GM21526 (cell line): Measurements from ENCODE around the gene MOB1A.
"Not testable (repeated sequence)": the region's sequence is repeated elsewhere in the genome, so short reads cannot be mapped to it uniquely, and the experiment has no call there.

ENCODE experiments used
- ATAC-seq: cut with Tn5 transposase; IDR thresholded peaks from one replicate; pipeline ENCODE4 v1.9.1; 2021; ENCODE audit warnings: moderate library complexity; ENCODE audit not compliant: unreplicated experiment, low FRiP score

The MOB1A gene

DNA sequence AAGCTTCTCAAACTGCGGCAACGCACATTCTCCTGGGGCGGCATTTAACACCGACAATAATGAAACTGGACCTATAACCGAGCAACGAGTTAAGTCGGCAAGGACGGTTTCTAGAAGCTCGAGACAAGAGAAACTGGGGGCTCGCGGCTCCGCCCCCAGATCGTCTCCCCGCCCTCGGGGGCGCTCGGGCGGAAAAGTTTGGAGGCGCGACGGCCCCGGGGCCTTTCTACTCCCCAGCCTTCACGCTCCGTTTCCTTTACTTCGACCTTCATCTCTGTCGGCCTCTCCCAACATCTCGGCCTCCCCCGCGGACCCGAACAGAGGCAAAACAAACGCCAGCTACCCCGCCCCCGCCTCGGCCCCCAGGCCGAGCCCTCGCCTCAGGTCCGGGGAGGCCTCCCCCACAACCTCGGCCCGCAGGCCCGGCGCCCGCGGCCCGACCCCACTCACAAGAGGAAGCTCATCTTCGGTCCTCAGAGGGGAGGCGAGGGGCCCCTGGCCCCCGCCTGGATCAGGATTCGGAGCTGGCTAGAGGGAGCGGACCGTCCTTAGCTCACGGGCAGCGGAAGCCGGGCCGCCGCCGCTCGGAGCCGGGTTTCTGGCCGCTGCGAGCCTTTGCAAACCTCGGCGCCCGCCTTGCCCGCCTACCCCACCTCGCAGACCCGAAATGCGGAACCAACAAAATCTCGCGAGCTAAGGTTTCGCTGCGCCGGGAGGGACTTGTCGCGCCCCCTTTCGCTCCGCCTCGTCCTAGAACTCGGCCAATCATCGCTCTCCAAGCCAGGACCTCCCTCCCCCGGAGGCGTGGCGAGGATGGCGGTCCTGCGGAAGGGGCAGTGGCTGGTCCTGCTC, at the start of gene MOB1A:
MOB1A (minus strand) TSS at position 669 of the 852 bp plus-strand sequence; CDS start at position 464, 205 bp downstream.
- peak; percentile 72 for ATAC-seq

DNA sequence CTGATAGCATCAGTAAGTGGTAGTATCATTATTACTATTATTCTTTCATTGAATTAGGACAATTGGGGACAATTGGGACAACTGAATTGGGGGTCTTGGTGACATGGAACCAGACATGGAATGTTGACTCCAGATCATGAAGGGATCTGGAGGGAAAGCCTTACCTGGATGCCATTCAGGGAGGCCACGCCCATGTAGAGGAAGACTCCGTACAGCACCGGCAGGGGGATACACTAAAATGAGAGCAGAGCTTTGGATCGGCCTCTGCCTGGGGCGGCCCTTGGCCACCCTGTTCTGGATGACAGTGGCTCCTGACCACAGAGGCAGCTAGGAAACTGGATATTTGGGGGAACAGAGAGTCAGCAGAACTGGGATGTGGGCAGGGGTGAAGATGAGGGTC, 49.0 kb upstream of the MOB1A start:
- no peak for ATAC-seq

GRCh38 chr2:74226648-74227213, 48.1 kb upstream of the MOB1A start:
- ATAC-seq, result no peak

- ATAC-seq, result no peak
Measured at GRCh38 chr2:74225698-74226459, 47.2 kb upstream of the MOB1A start.

DNA sequence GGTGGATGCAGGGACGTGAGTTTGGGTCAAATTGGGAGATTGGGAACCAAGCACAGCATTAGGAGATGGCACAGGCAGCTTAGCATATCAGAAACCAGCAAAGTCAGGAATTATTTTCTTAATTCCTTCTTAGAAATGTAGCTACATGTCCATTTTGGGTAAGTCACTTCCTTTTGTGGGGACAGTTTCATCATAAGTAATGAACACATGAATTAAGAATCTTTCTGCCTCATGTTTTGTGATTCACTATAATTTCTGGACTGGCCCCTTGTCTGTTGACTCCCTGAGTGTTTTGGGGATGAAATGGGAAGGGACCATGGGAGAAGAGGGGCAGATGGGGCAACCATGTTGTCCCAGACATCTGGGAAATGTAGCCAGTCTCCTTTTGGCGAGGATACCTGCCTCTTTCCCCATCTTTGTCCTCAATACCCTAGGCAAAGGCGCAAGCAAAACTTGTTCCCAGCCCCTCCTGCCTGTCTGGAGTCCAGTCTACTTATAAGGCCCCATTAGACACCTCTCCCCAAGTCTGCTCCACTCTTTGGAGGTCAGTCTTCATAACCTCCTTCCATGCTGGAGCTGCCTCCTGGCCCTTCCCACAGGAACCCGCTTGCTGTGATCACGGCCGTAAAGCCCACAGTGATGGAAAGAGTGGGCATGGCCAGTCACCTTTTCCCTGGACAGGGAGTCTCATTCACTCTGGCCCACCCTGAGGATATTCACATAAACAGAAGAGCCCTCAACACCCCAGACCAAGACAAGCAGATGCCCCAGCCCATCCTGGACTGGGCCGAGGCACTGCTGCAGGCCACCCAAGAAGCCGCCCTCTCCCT, 45.5 kb upstream of the MOB1A start:
- no peak for ATAC-seq

DNA sequence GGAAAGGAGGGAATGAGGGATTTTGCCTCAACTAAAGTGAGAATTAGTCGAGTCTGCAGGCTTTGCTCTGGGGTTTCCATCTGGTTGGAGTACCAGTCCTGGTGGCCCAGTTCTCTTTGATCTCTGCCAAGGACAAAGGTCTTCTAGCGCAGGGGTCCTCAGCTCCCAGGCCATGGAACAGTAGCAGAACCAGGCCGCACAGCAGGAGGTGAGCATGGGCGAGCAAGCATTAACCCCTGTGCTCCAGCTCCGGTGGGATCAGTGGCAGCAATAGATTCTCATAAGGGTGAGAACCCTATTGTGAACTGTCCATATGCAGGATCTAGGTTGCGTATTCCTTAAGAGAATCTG, 43.6 kb upstream of the MOB1A start:
- ATAC-seq, result no peak

DNA sequence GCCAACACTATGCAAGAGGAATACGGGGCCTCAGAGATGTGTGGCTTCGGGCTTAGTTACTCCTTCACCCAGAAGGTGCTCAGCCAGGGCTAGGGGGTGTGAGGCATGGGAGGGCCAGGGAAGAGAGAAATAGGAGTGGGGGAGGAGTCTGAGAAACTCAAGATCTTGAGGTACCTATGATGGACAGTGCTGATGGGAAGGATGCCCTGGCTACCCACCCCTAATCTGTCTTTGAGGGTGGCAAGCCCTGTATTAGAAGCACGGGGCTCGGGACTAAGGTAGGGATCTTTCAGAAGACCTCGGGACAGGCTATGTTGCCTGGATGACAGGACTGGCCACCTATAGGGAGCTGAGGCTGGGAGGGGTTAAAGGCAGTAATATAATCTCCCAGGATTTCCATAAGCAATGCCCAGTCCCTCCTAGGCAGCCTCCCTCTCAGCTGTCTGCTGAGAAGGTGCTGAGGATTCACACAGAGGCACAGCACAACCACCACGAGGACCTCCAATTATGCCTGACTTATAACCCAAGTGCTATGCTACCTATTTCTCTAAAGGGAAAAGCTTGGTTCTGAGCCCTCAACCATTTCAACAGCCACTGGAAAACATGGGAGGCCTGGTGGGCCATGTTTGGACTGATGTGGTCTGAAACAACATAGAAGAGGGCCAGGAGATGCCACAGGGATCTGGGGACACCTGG, 43.1 kb upstream of the MOB1A start:
- ATAC-seq, result no peak

GRCh38 chr2:74221091-74221490, 42.4 kb upstream of the MOB1A start:
- no peak for ATAC-seq

GRCh38 chr2:74219846-74220486, 41.3 kb upstream of the MOB1A start:
- no peak for ATAC-seq

DNA sequence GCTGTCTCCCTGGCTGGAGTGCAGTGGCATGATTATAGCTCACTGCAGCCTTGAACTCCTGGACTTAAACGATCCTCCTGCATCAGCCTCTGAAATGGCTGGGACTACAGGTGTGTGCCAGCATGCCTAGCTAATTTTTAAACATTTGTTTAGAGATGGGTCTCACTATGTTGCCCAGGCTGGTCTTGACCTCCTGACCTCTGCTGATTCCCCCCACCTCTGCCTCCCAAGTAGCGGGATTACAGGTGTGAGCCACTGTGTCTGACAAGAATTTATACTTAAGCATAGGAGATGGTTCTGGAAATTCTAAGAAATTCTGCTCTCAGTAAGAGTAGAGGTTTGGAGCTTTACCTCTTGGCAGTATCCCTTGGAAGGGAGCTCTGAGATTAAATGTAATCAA, 38.0 kb upstream of the MOB1A start:
- ATAC-seq, result no peak

- ATAC-seq, result not testable (repeated sequence)
Measured at GRCh38 chr2:74215771-74216170, 37.1 kb upstream of the MOB1A start.

DNA sequence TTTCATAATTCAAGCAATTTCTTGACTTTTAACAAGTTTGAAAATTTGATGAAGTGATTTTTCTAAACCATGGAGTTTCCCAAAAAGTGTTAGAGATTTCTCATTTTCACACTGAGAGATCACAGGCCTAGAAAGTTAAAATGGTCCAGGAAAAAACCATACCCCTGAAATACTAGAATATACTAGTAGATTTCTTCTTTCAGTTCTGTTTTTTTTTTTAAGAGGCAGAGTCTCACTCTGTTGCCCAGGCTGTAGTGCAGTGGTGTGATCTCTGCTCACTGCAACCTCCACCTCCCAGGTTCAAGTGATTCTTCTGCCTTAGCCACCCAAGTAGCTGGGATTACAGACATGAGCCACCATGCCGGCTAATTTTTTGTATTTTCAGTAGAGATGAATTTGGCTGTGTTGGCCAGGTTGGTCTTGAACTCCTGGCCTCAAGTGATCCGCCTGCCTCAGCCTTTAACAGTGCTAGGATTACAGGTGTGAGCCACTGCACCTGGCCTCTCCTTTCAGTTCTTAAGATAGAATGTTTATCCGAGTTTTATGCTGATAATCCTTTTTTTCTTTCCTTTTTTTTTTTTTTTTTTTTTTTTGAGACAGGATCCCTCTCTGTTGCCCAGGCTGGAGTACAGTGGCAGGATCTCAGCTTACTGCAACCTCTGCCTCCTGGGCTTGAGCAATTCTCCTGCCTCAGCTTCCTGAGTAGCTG, 34.2 kb upstream of the MOB1A start:
- no peak for ATAC-seq

DNA sequence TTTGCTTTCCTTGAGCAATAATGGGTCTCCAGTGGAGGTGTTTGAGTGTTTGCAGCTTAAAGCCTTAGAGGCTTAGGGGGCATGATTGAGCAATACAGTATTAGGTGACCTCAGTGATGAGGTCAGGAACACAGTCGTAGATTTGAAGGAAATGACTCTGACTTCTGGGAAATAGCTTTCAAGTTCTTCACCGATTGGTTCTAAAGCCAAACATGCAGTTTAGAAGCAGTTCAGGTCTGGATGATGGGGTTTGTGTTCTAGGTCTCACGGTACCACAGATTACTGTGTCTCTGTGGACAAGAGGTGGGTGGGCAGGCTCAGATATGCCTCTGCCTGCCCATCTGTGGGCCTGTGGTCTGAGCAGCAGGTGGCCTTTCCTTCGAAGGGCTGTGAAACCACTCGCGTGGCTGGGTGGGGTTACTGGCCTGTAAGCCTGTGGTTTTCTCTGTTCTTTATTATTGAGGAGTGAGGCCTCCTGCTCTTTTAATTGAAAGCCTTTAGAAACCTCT, 27.6 kb upstream of the MOB1A start:
- peak; percentile 65 for ATAC-seq

DNA sequence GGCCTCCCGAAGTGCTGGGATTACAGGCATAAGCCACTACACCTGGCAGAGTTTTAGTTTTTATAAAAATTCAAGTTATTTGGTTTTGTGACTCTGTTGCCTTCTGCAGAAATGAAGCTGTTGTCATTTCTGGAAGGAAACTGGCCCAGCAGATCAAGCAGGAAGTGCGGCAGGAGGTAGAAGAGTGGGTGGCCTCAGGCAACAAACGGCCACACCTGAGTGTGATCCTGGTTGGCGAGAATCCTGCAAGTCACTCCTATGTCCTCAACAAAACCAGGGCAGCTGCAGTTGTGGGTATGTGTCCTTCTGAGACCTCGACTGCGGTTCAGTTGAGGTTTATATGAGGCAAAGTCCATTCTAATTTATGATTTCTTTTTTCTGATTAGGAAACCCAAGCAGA, 26.9 kb upstream of the MOB1A start:
- no peak for ATAC-seq

DNA sequence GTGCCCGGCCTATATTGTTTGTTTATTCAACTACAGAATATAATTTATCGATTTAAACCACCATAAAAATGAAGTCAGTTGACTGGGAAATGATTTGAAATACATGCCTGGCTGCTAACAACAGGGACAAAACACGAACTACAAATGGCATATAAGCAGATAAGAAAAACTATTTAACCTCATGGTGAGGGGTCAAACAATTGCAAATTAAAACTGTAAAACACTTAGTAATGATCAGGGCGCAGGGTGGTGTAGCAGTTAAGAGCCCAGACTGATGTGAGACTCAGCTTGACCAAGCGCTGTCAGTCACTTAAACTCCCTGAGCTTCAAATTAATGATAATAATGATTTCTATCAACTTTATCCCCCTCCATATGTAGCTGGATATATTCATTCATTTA, 26.4 kb upstream of the MOB1A start:
- ATAC-seq, result no peak

GRCh38 chr2:74204436-74204835, 25.8 kb upstream of the MOB1A start:
- ATAC-seq, result no peak

GRCh38 chr2:74201596-74201995, 22.9 kb upstream of the MOB1A start:
- ATAC-seq, result no peak

DNA sequence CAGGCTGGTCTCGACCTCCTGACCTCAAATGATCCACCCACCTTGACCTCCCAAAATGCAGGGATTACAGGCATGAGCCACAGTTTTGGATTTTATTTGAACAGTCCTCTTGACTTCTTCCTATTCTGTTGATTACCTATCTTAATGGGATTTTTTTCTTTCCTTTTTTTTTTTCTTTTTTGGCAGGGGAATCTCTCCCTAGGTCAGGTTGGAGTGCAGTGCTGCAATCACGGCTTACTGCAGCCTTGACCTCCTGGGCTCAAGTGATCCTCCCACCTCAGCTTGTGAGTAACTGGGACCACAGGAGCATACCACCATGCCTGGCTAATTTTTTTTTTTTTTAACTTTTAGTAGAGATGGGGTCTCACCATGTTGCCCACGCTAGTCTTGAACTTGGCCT, 22.5 kb upstream of the MOB1A start:
- ATAC-seq, result no peak

DNA sequence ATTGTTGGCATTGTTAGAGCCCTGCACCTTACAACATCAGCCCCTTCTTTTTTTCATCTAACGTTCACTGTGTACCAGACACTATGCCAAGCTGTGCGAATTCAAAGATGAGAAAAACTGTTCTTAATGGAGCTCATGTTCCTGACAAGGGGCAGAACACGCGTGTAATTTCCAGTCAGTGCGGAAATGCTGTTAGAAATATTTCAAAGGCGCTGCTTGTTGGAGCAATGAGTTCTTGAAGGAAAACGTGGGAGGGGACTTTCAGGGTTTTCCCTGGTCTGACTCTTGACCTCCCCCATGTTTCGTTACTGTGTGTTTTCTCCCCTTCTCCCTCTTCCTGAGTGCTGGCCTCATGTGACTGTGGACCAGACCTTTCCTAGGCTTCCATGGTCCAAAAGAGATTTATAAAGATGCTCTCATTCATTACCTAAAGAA, 21.2 kb upstream of the MOB1A start:
- ATAC-seq, result no peak
